ENCODE results near the gene GBX2. TPM values are rescaled to one million over a fixed set of nuclear protein-coding genes. Genes with fewer than 3 reads are reported as not detected.

The GBX2 gene
- total RNA-seq, 1 experiment from 2014 or later = 25.6 TPM

DNA sequence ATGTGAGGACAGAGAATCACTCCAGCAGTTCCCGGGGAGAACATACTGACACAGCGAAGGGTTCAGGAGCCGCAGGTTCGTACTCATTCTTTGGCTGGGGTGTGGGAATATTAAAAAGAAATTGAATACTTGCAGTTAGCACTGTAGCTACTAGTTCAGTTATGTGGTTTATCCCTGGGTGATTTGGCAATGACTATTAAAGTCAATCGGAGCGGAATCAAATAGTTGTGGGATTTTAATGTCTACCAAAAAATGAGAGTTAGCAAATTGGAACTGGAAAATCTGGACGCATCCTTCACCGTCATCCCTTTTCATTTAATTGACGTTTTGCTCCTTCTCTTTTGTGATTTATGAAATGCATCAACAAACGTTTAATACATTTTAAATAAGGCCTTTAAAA, 50.8 kb downstream of the GBX2 start:
- H3K27ac Mint-ChIP-seq = no peak overlapping the region
- CTCF ChIA-PET = no interaction called here
- no peaks in the 10 kb centered on the region for H3K9me3 Mint-ChIP-seq
- H3K36me3 Mint-ChIP-seq = peaks cover 10% of the 10 kb centered on the region; the same call in 1 of the 2 replicates
- H3K27me3 Mint-ChIP-seq (ENCODE audit: low read depth) = peaks cover 23% of the 10 kb centered on the region
- POLR2A ChIA-PET = no interaction called here
- DNase-seq (ENCODE audit: low spot score) = no peak
- no peak for ATAC-seq
- TF ChIP-seq NFATC4 (CRISPR knock-in tag; IDR thresholded peaks at IDR 0.05) (no peak), MXD4 (CRISPR knock-in tag; IDR thresholded peaks at IDR 0.05; ENCODE audit: borderline replicate concordance) (no peak), ETV6 (CRISPR knock-in tag; IDR thresholded peaks at IDR 0.05) (no peak), SMAD4 (CRISPR knock-in tag; IDR thresholded peaks at IDR 0.05) (no peak), SP1 (CRISPR knock-in tag; conservative IDR thresholded peaks at IDR 0.05) (no peak), OVOL2 (CRISPR knock-in tag; IDR thresholded peaks at IDR 0.05; ENCODE audit: borderline replicate concordance) (no peak)
- TF ChIP-seq, protein P1, sequence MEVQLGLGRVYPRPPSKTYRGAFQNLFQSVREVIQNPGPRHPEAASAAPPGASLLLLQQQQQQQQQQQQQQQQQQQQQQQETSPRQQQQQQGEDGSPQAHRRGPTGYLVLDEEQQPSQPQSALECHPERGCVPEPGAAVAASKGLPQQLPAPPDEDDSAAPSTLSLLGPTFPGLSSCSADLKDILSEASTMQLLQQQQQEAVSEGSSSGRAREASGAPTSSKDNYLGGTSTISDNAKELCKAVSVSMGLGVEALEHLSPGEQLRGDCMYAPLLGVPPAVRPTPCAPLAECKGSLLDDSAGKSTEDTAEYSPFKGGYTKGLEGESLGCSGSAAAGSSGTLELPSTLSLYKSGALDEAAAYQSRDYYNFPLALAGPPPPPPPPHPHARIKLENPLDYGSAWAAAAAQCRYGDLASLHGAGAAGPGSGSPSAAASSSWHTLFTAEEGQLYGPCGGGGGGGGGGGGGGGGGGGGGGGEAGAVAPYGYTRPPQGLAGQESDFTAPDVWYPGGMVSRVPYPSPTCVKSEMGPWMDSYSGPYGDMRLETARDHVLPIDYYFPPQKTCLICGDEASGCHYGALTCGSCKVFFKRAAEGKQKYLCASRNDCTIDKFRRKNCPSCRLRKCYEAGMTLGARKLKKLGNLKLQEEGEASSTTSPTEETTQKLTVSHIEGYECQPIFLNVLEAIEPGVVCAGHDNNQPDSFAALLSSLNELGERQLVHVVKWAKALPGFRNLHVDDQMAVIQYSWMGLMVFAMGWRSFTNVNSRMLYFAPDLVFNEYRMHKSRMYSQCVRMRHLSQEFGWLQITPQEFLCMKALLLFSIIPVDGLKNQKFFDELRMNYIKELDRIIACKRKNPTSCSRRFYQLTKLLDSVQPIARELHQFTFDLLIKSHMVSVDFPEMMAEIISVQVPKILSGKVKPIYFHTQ (CRISPR knock-in tag; IDR thresholded peaks at IDR 0.05) = no peak
- TF ChIP-seq, protein P2, sequence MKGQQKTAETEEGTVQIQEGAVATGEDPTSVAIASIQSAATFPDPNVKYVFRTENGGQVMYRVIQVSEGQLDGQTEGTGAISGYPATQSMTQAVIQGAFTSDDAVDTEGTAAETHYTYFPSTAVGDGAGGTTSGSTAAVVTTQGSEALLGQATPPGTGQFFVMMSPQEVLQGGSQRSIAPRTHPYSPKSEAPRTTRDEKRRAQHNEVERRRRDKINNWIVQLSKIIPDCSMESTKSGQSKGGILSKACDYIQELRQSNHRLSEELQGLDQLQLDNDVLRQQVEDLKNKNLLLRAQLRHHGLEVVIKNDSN (CRISPR knock-in tag; IDR thresholded peaks at IDR 0.05) = no peak
- no peak overlapping the region for H3K4me3 Mint-ChIP-seq
- peaks cover 45% of the 10 kb centered on the region for H3K4me1 Mint-ChIP-seq

Other genes with a start within 250 kb of the GBX2 start
- gene ASB18, start 96.0 kb upstream of the GBX2 start, total RNA-seq (2021) = not detected in 3 replicates

Data from WTC11 (cell line).